Fibroblast of skin of scalp (primary cell): Measurements from ENCODE around the gene ARHGAP15. TPM values are rescaled to one million over a fixed set of nuclear protein-coding genes. Genes with fewer than 3 reads are reported as not detected.
"Not testable (repeated sequence)": the region's sequence is repeated elsewhere in the genome, so short reads cannot be mapped to it uniquely, and the experiment has no call there.

ENCODE experiments used
- DNase-seq: peaks from one replicate; pipeline ENCODE4 v3.0.0-alpha.2; 2013
- polyA plus RNA-seq, 2 experiments: library from polyadenylated mRNA; unstranded; fragments of 120-200 nt; gene quantifications; one replicate each; pipeline ENCODE4 v1.2.1, GENCODE V29; 2013; ENCODE audit not compliant: insufficient read length in 2 of 2

The ARHGAP15 gene
- polyA plus RNA-seq (2013, experiment 1 of 2; ENCODE audit: insufficient read length), result not detected
- polyA plus RNA-seq (2013, experiment 2 of 2; ENCODE audit: insufficient read length), result 0.35 TPM

GRCh38 chr2:143128681-143129580, at the start of gene ARHGAP15:
Gene ARHGAP15 (plus strand): TSS chr2:143129419.
- no peak for DNase-seq

- no peak for DNase-seq
Observed at GRCh38 chr2:143081616-143082015, 47.6 kb upstream of the ARHGAP15 start.

- DNase-seq, result peak; percentile 59
Observed at GRCh38 chr2:143083636-143084035, 45.6 kb upstream of the ARHGAP15 start.

GRCh38 chr2:143084462-143084861, 44.8 kb upstream of the ARHGAP15 start:
- DNase-seq, result no peak

- no peak for DNase-seq
Observed at GRCh38 chr2:143085125-143085784, 44.0 kb upstream of the ARHGAP15 start.

- DNase-seq, result peak; percentile 12
Observed at GRCh38 chr2:143087033-143087432, 42.2 kb upstream of the ARHGAP15 start.

GRCh38 chr2:143088388-143088787, 40.8 kb upstream of the ARHGAP15 start:
- no peak for DNase-seq

- DNase-seq, result not testable (repeated sequence)
Observed at GRCh38 chr2:143089520-143089919, 39.7 kb upstream of the ARHGAP15 start.

GRCh38 chr2:143110758-143111428, 18.3 kb upstream of the ARHGAP15 start:
- DNase-seq, result peak; percentile 71

- no peak for DNase-seq
Observed at GRCh38 chr2:143117225-143117624, 12.0 kb upstream of the ARHGAP15 start.

- no peak for DNase-seq
Observed at GRCh38 chr2:143121079-143121478, 8.1 kb upstream of the ARHGAP15 start.

- no peak for DNase-seq
Observed at GRCh38 chr2:143121957-143122356, 7.3 kb upstream of the ARHGAP15 start.

GRCh38 chr2:143123911-143124310, 5.3 kb upstream of the ARHGAP15 start:
- DNase-seq, result no peak

GRCh38 chr2:143124445-143124844, 4.8 kb upstream of the ARHGAP15 start:
- DNase-seq, result no peak

GRCh38 chr2:143125717-143126116, 3.5 kb upstream of the ARHGAP15 start:
- DNase-seq, result no peak

GRCh38 chr2:143132355-143132754, 3.1 kb downstream of the ARHGAP15 start:
- DNase-seq, result no peak

- DNase-seq, result no peak
Observed at GRCh38 chr2:143133783-143134182, 4.6 kb downstream of the ARHGAP15 start.

- DNase-seq, result no peak
Observed at GRCh38 chr2:143138292-143138691, 9.1 kb downstream of the ARHGAP15 start.

GRCh38 chr2:143139835-143140393, 10.7 kb downstream of the ARHGAP15 start:
- DNase-seq, result no peak

- no peak for DNase-seq
Observed at GRCh38 chr2:143140864-143141661, 11.8 kb downstream of the ARHGAP15 start.

- DNase-seq, result no peak
Observed at GRCh38 chr2:143142598-143142997, 13.4 kb downstream of the ARHGAP15 start.
